ENCODE results near the gene CFAP73. TPM values are rescaled to one million over a fixed set of nuclear protein-coding genes. Genes with fewer than 3 reads are reported as not detected.

CFAP73 gene
- total and polyA plus RNA-seq, 2 of the 8 experiments (the other 6 are each of a cell fraction or from before 2014, with no cell fraction given): 0.45 to 0.56 TPM

DNA sequence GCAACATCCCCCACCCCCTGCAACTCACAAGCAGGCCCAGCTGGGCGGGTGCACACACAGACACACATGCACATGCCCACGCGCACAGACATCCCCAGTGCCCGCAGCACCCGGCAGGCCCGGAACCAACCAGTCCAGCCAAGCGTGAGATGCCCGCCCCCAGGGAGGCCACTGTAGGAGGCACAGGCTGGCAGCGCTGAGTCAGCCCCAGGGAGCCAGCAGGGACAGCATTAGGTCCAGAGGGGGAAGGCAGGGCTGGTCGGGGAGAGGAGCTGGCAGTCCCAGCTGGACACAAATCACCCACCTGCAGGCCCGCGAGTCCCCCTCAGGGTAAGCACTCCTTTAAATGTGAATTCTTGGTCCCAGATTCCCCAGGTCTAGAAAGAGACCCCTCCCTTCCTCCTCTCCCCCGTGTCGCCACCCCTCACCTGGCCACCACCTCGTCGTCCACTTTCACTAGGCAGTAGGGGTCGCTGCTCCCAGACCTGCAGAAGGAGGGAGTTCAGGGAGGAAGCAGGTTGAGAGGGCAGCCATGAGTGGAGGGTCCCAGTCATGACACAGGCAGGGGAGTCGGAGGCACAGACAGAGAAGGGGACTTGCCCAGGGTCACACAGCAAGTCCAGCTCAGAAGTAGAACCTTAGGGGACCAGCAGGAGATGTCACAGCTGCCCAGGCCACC, 18.9 kb upstream of the CFAP73 start:
- FAIRE-seq: no peak
- H2AFZ ChIP-seq (ENCODE audit: low read length): no peak overlapping the region
- TF ChIP-seq YY1 (IDR thresholded peaks at IDR 0.05; ENCODE audit: low read depth, low read length): peak; percentile 71
- peak; percentile 5; the same call in 1 of the 2 replicates for TF ChIP-seq MAFK (IDR thresholded peaks at IDR 0.05; ENCODE audit: low read depth, low read length)
- TF ChIP-seq KDM4A (IDR thresholded peaks at IDR 0.05; ENCODE audit: low read depth, low read length, severe bottlenecking): no peak
- peak; percentile 65 for TF ChIP-seq CREB1 (IDR thresholded peaks at IDR 0.05)
- no peak for TF ChIP-seq TBP (IDR thresholded peaks at IDR 0.05; ENCODE audit: low read depth, low read length)
- no peak for TF ChIP-seq GABPA (IDR thresholded peaks at IDR 0.05; ENCODE audit: borderline replicate concordance, insufficient read depth, low read length)
- TF ChIP-seq CHD2 (IDR thresholded peaks at IDR 0.05; ENCODE audit: low read length): 0 out of 2 replicates have a peak, but pooled peaks have one; percentile 8
- peak; percentile 33; the same call in 1 of the 2 replicates for TF ChIP-seq MAX (IDR thresholded peaks at IDR 0.05)
- no peak for TF ChIP-seq USF2 (IDR thresholded peaks at IDR 0.05; ENCODE audit: low read length)
- TF ChIP-seq PHF8 (conservative IDR thresholded peaks at IDR 0.05; ENCODE audit: low read depth, low read length): no peak
- TF ChIP-seq KDM1A (IDR thresholded peaks at IDR 0.05; ENCODE audit: borderline replicate concordance, low read length): no peak

More for the DNA sequence above, 18.9 kb upstream of the CFAP73 start:
- no peak overlapping the region for H3K4me3 ChIP-seq (ENCODE audit: extremely low read depth in 1 of 4, insufficient read depth in 2 of 4, low read depth in 3 of 4, low read length in 4 of 4)
- no peak overlapping the region for H4K8ac ChIP-seq (ENCODE audit: extremely low read depth, insufficient read depth, low read length)
- no peak overlapping the region for H3K23ac ChIP-seq (ENCODE audit: insufficient read length)
- ChIA-PET CTCF (ENCODE audit: partially characterized antibody) (interaction anchor here (0.6 to 7.5 kb wide), 19 partner anchors 9 to 138 kb away, joined by 3 to 67 read pairs (median 4); partner anchors contain the start of gene CFAP73), POLR2A (ENCODE audit: partially characterized antibody) (interaction anchor here (0.8 to 5.9 kb wide), 3 partner anchors 10 to 47 kb away, joined by 3 to 35 read pairs (median 13); no protein-coding TSS in a partner anchor)
- peaks cover 0 to 10% (median 8%) of the 10 kb centered on the region in 4 experiments; a peak in 5 of 7 replicates for H3K4me1 ChIP-seq (replicated peaks in 1 of 4; ENCODE audit: control insufficient read depth in 3 of 4, insufficient read depth in 4 of 4, low read length in 3 of 4)
- H3K14ac ChIP-seq (ENCODE audit: insufficient read length): no peak overlapping the region
- no peak overlapping the region for H2BK120ac ChIP-seq (replicated peaks; ENCODE audit: low read depth, low read length)
- H3K9ac ChIP-seq (replicated peaks in 1 of 4; ENCODE audit: extremely low read depth in 1 of 4, low read depth in 3 of 4, low read length in 3 of 4): no peak overlapping the region
- H4K91ac ChIP-seq (replicated peaks; ENCODE audit: insufficient read length, low read length): no peak overlapping the region
- no peak overlapping the region for H3K4ac ChIP-seq (replicated peaks; ENCODE audit: insufficient read length, low read depth, low read length)
- H3K36me3 ChIP-seq (ENCODE audit: control insufficient read depth in 2 of 4, insufficient read depth in 4 of 4, low read length in 3 of 4): no peaks in the 10 kb centered on the region
- no peaks in the 10 kb centered on the region for H3K79me2 ChIP-seq (ENCODE audit: control insufficient read depth in 1 of 2, insufficient read depth in 2 of 2, low read length in 2 of 2)
- WGBS, 2 experiments (ENCODE audit: extremely low coverage in 1 of 2, insufficient coverage in 1 of 2, insufficient read length in 1 of 2, insufficient replicate concordance in 2 of 2, low coverage in 1 of 2, low lambda C conversion rate in 2 of 2, missing lambda C conversion rate in 1 of 2): 52% methylated on average over 13 of the region's 18 CpGs; no CpG with 5 or more reads in 1 of the 2 experiments
- 0 out of 2 replicates have a peak overlapping the region, but pooled peaks have one; percentile 16 for H2BK15ac ChIP-seq (ENCODE audit: low read length)
- no peaks in the 10 kb centered on the region for H3K79me1 ChIP-seq (ENCODE audit: low read depth, low read length)
- no peak overlapping the region; the same call in 1 of the 2 replicates for H2BK12ac ChIP-seq (ENCODE audit: low read depth, low read length)
- DNase-seq (ENCODE audit: low read depth in 1 of 2, low spot score in 2 of 2): peak in 1 of 2 experiments; percentile 78
- no peak overlapping the region for H3K4me2 ChIP-seq (ENCODE audit: insufficient read depth in 1 of 2, low read depth in 2 of 2, low read length in 2 of 2)
- H3K9me3 ChIP-seq (ENCODE audit: insufficient read depth in 2 of 2, low read depth in 1 of 2, low read length in 1 of 2): no peaks in the 10 kb centered on the region
- no peak overlapping the region for H3K27ac ChIP-seq (ENCODE audit: low read depth, low read length)
- H3K56ac ChIP-seq (replicated peaks; ENCODE audit: insufficient read length, low read depth, low read length): no peak overlapping the region
- H3K23me2 ChIP-seq (ENCODE audit: low read depth, low read length): peaks cover 9% of the 10 kb centered on the region; the same call in 1 of the 2 replicates
- no peak overlapping the region; the same call in 1 of the 2 replicates for H3K18ac ChIP-seq (ENCODE audit: extremely low read depth, low read length)
- H4K20me1 ChIP-seq (replicated peaks in 1 of 2; ENCODE audit: control insufficient read depth in 1 of 2, insufficient read depth in 2 of 2, low read length in 2 of 2): peaks cover 0 to 7% of the 10 kb centered on the region in 2 experiments
- no peak overlapping the region; the same call in 1 of the 2 replicates for H2BK5ac ChIP-seq (ENCODE audit: low read depth, low read length)
- no peak overlapping the region for H2BK20ac ChIP-seq (ENCODE audit: low read length)
- peak overlapping the region; percentile 56; the same call in 1 of the 2 replicates for H2AK5ac ChIP-seq (ENCODE audit: low read depth, low read length)
- peaks cover 1 to 13% (median 6%) of the 10 kb centered on the region in 4 experiments; a peak in 6 of 7 replicates for H3K27me3 ChIP-seq (replicated peaks in 1 of 4; ENCODE audit: control insufficient read depth in 3 of 4, extremely low read depth in 1 of 4, insufficient read depth in 3 of 4, low read length in 3 of 4)
- H4K5ac ChIP-seq (ENCODE audit: insufficient read length, low read depth, low read length): peak overlapping the region; percentile 20

All from H1 (cell line).